IMR-90 (cell line): Measurements from ENCODE around the gene RASGRF1. TPM values are rescaled to one million over a fixed set of nuclear protein-coding genes. Genes with fewer than 3 reads are reported as not detected.

Experiments used
- ATAC-seq: fragments of 200-7000 bp; cut with Tn5 transposase; 2 replicates; pipeline ENCODE4 v1.9.1; 2020; ENCODE audit warnings: low read depth, mild to moderate bottlenecking, moderate library complexity
- BruUV-seq: library from RNA; stranded (reverse); fragments of 400-500 nt; replicated peaks from 2 replicates; lab custom pipeline; 2021; lab: Mats Ljungman, UMichigan
- CTCF ChIA-PET: fragments of 300-600 bp; formaldehyde crosslinking; extraction: SDS; loops from one replicate; lab custom pipeline; 2021; ENCODE audit warnings: antibody characterized with exemption; lab: Yijun Ruan, JAX
- POLR2A ChIA-PET: fragments of 300-600 bp; sonication (Branson Sonifier 250); formaldehyde crosslinking; loops from one replicate; lab custom pipeline; 2022; ENCODE audit warnings: antibody characterized with exemption; ENCODE audit not compliant: unreplicated experiment; lab: Charles Lee
- DNase-seq: peaks from one replicate; pipeline ENCODE4 v3.0.0; 2013
- H2AFZ ChIP-seq: replicated peaks from 2 replicates; pipeline ENCODE3; 2013; ENCODE audit warnings: low read length, mild to moderate bottlenecking; ENCODE audit not compliant: poor library complexity
- H2AK5ac ChIP-seq: 2 replicates; pipeline ENCODE4 v1.6.1; 2013; ENCODE audit warnings: low read depth, low read length, inconsistent platforms
- H2AK9ac ChIP-seq: replicated peaks from 2 replicates; pipeline ENCODE3; 2013; ENCODE audit warnings: mild to moderate bottlenecking, low read depth, low read length, moderate library complexity; ENCODE audit not compliant: poor library complexity
- H2BK120ac ChIP-seq: 2 replicates; pipeline ENCODE4 v1.6.1; 2013; ENCODE audit warnings: low read depth, low read length, inconsistent platforms
- H2BK15ac ChIP-seq: 3 replicates; pipeline ENCODE4 v1.6.1; 2013; ENCODE audit warnings: low read depth, low read length, inconsistent platforms
- H2BK20ac ChIP-seq: 2 replicates; pipeline ENCODE4 v1.6.1; 2013; ENCODE audit warnings: low read depth, mild to moderate bottlenecking, inconsistent platforms, low read length, moderate library complexity
- H2BK5ac ChIP-seq: 2 replicates; pipeline ENCODE4 v1.6.1; 2013; ENCODE audit warnings: mild to moderate bottlenecking, low read depth, low read length, inconsistent platforms; ENCODE audit not compliant: poor library complexity, severe bottlenecking
- H3K14ac ChIP-seq: replicated peaks from 2 replicates; pipeline ENCODE4 v1.6.1; 2013; ENCODE audit warnings: low read depth, low read length, inconsistent platforms
- H3K18ac ChIP-seq: 2 replicates; pipeline ENCODE4 v1.6.1; 2013; ENCODE audit warnings: low read depth, low read length, control low read depth
- H3K23ac ChIP-seq: 2 replicates; pipeline ENCODE4 v1.6.1; 2013; ENCODE audit warnings: low read depth, low read length, inconsistent platforms
- H3K27ac ChIP-seq: 2 replicates; pipeline ENCODE4 v1.5.1; 2013; ENCODE audit warnings: mild to moderate bottlenecking, control low read depth, low read length; ENCODE audit not compliant: insufficient read depth
- H3K27me3 ChIP-seq: 2 replicates; pipeline ENCODE4 v1.6.1; 2013; ENCODE audit warnings: low read length; ENCODE audit not compliant: control insufficient read depth, insufficient read depth
- H3K36me3 ChIP-seq: 2 replicates; pipeline ENCODE4 v1.6.1; 2013; ENCODE audit warnings: low read length, mixed read lengths; ENCODE audit not compliant: control insufficient read depth, insufficient read depth
- H3K4ac ChIP-seq: 2 replicates; pipeline ENCODE4 v1.6.1; 2013; ENCODE audit warnings: low read depth, low read length, inconsistent platforms
- H3K4me1 ChIP-seq: 2 replicates; pipeline ENCODE4 v1.6.1; 2013; ENCODE audit warnings: low read length, mixed read lengths; ENCODE audit not compliant: control insufficient read depth, insufficient read depth
- H3K4me2 ChIP-seq: 2 replicates; pipeline ENCODE4 v1.6.1; 2013; ENCODE audit warnings: low read depth, mild to moderate bottlenecking, control low read depth, low read length, moderate library complexity
- H3K4me3 ChIP-seq: 2 replicates; pipeline ENCODE4 v1.5.1; 2013; ENCODE audit warnings: low read depth, mild to moderate bottlenecking, control low read depth, low read length, moderate library complexity; ENCODE audit not compliant: insufficient read depth
- H3K56ac ChIP-seq: 2 replicates; pipeline ENCODE4 v1.6.1; 2013; ENCODE audit warnings: low read length, inconsistent platforms; ENCODE audit not compliant: insufficient read depth; ENCODE audit errors: extremely low read depth
- H3K79me1 ChIP-seq, 2 experiments: 2 replicates each; pipeline ENCODE4 v1.6.1; 2013; ENCODE audit warnings: low read length in 2 of 2, inconsistent platforms in 1 of 2, low read depth in 1 of 2
- H3K9ac ChIP-seq: 2 replicates; pipeline ENCODE4 v1.6.1; 2013; ENCODE audit warnings: low read depth, low read length, control low read depth
- H3K9me1 ChIP-seq: 2 replicates; pipeline ENCODE4 v1.6.1; 2013; ENCODE audit warnings: low read length, inconsistent platforms; ENCODE audit not compliant: insufficient read depth
- H3K9me3 ChIP-seq: 2 replicates; pipeline ENCODE4 v1.6.1; 2013; ENCODE audit warnings: low read length; ENCODE audit not compliant: control insufficient read depth, insufficient read depth
- H4K20me1 ChIP-seq: 2 replicates; pipeline ENCODE4 v1.6.1; 2013; ENCODE audit warnings: low read length, inconsistent platforms; ENCODE audit not compliant: insufficient read depth
- H4K5ac ChIP-seq: 2 replicates; pipeline ENCODE4 v1.6.1; 2013; ENCODE audit warnings: mild to moderate bottlenecking, low read depth, low read length, control low read depth
- H4K8ac ChIP-seq, 2 experiments: 2 replicates each; pipeline ENCODE4 v1.6.1; 2013; ENCODE audit warnings: low read depth in 2 of 2, low read length in 2 of 2, control low read depth in 1 of 2, inconsistent platforms in 1 of 2
- H4K91ac ChIP-seq: 2 replicates; pipeline ENCODE4 v1.6.1; 2013; ENCODE audit warnings: low read depth, low read length, inconsistent platforms; ENCODE audit not compliant: insufficient read depth
- BHLHE40 ChIP-seq: fragments of 150-350 bp; IDR thresholded peaks from 2 replicates; pipeline ENCODE4 v1.6.1; 2016; ENCODE audit warnings: mild to moderate bottlenecking, low read depth, low read length
- CEBPB ChIP-seq: IDR thresholded peaks from 2 replicates; pipeline ENCODE4 v1.6.1; 2012; ENCODE audit warnings: low read depth, low read length, improper control_type of control experiment
- CHD1 ChIP-seq: IDR thresholded peaks from 2 replicates; pipeline ENCODE4 v1.6.1; 2012; ENCODE audit warnings: low read depth, low read length, improper control_type of control experiment
- FOS ChIP-seq: fragments of 150-350 bp; IDR thresholded peaks from 2 replicates; pipeline ENCODE4 v1.6.1; 2016; ENCODE audit warnings: low read depth, low read length
- MAFK ChIP-seq: IDR thresholded peaks from 2 replicates; pipeline ENCODE4 v1.6.1; 2012; ENCODE audit warnings: low read depth, low read length, improper control_type of control experiment
- MXI1 ChIP-seq: IDR thresholded peaks from 2 replicates; pipeline ENCODE4 v1.6.1; 2012; ENCODE audit warnings: low read depth, mild to moderate bottlenecking, low read length, moderate library complexity, borderline replicate concordance
- RAD21 ChIP-seq: IDR thresholded peaks from 2 replicates; pipeline ENCODE4 v1.6.1; 2012; ENCODE audit warnings: low read length, improper control_type of control experiment
- RCOR1 ChIP-seq: IDR thresholded peaks from 2 replicates; pipeline ENCODE4 v1.6.1; 2012; ENCODE audit warnings: mild to moderate bottlenecking, low read length, improper control_type of control experiment; ENCODE audit not compliant: insufficient replicate concordance
- RFX5 ChIP-seq: IDR thresholded peaks from 2 replicates; pipeline ENCODE4 v1.8.0; 2012; ENCODE audit warnings: low read depth, mild to moderate bottlenecking, low read length, moderate library complexity
- SMC3 ChIP-seq: fragments of 150-350 bp; IDR thresholded peaks from 2 replicates; pipeline ENCODE4 v1.6.1; 2016; ENCODE audit warnings: low read depth, mild to moderate bottlenecking, antibody characterized with exemption, low read length, moderate library complexity
- WGBS, 2 experiments: methylation state at CpG; one replicate each; pipeline versions ENCODE4 v1.1.5 to v1.1.7; 2013; ENCODE audit warnings: missing lambda C conversion rate in 2 of 2; ENCODE audit not compliant: insufficient read length in 1 of 2; ENCODE audit errors: extremely low coverage in 2 of 2; 5-methylcytosine and 5-hydroxymethylcytosine counted together
- dilution Hi-C: fragments of 300-500 bp; cut with HindIII; formaldehyde crosslinking; loops from one replicate; pipeline ENCODE4 v1.14.3; 2018; ENCODE audit warnings: low sequenced_read_pairs; ENCODE audit not compliant: unreplicated experiment
- in situ Hi-C: fragments of 300-500 bp; cut with MboI; formaldehyde crosslinking; loops from 3 replicates; pipeline ENCODE4 v1.14.3; 2019; ENCODE audit warnings: low sequenced_read_pairs, inconsistent platforms, mixed read lengths
- intact Hi-C: fragments of 100-400 bp; cut with micrococcal nuclease; formaldehyde crosslinking; loops from 2 replicates; pipeline ENCODE4 v1.10.0; 2022
- polyA plus RNA-seq, 3 experiments: library from polyadenylated mRNA; depleted of rRNA; stranded (reverse); fragments of >200 nt; gene quantifications; 2 replicates each; pipeline ENCODE4 v1.2.3, GENCODE V29; 2012; ENCODE audit warnings: low replicate concordance in 1 of 3
- total RNA-seq: library from RNA; depleted of rRNA; stranded (reverse); fragments of >200 nt; gene quantifications from 2 replicates; pipeline ENCODE4 v1.2.3, GENCODE V29; 2012
- TF ChIP-seq, protein P1 (sequence below): fragments of 150-350 bp; IDR thresholded peaks from 2 replicates; pipeline ENCODE4 v1.6.1; 2017; ENCODE audit warnings: mild to moderate bottlenecking, antibody characterized with exemption, low read length, low read depth
- TF ChIP-seq, protein P2 (sequence below): conservative IDR thresholded peaks from 2 replicates; pipeline ENCODE4 v1.5.1; 2012; ENCODE audit warnings: mild to moderate bottlenecking, low read depth, low read length, improper control_type of control experiment
- TF ChIP-seq, protein P3 (sequence below): fragments of 150-350 bp; IDR thresholded peaks from 2 replicates; pipeline ENCODE4 v1.6.1; 2016; ENCODE audit warnings: low read depth, mild to moderate bottlenecking, low read length, moderate library complexity, borderline replicate concordance

Gene RASGRF1
- total and polyA plus RNA-seq, 2 of the 4 experiments (the other 2 are of a cell fraction) = under 0.01 to 0.15 TPM

- H3K27ac ChIP-seq = no peak overlapping the region
- 0 out of 2 replicates have a peak overlapping the region, but pooled peaks have one; percentile 13 for H2BK20ac ChIP-seq
- no peak overlapping the region for H3K9ac ChIP-seq
- peaks cover 14% of the 10 kb centered on the region for H3K9me1 ChIP-seq
- H3K4ac ChIP-seq = no peak overlapping the region
- no peak for DNase-seq
- H2AK5ac ChIP-seq = peak overlapping the region; percentile 22
- intact Hi-C loops = no loop called here
- no peak for ATAC-seq
- no peaks in the 10 kb centered on the region for H4K20me1 ChIP-seq
- no peaks in the 10 kb centered on the region for H3K9me3 ChIP-seq
- ChIA-PET POLR2A (no interaction called here), CTCF (no interaction called here)
- no peak overlapping the region for H2BK120ac ChIP-seq
- no peaks in the 10 kb centered on the region for H3K36me3 ChIP-seq
- H3K79me1 ChIP-seq = no peaks in the 10 kb centered on the region
- H2AFZ ChIP-seq = peak overlapping the region; percentile 61
- H3K18ac ChIP-seq = no peak overlapping the region
- H4K8ac ChIP-seq = no peak overlapping the region
- no peak overlapping the region for H3K4me3 ChIP-seq
- H3K4me2 ChIP-seq = no peak overlapping the region
- H3K4me1 ChIP-seq = peaks cover 6% of the 10 kb centered on the region
- H2BK15ac ChIP-seq = no peak overlapping the region
- dilution Hi-C loops = no loop called here
- no peak overlapping the region for H4K91ac ChIP-seq
- H3K27me3 ChIP-seq = no peaks in the 10 kb centered on the region; the same call in 1 of the 2 replicates
- no peak overlapping the region for H4K5ac ChIP-seq
- BruUV-seq = no TSS peak
- H3K23ac ChIP-seq = no peak overlapping the region
- H3K56ac ChIP-seq = no peak overlapping the region
- in situ Hi-C loops = no loop called here
- 65% methylated on average over 12 of the region's 22 CpGs; no CpG with 5 or more reads in 1 of the 2 experiments for WGBS, 2 experiments
- no peak overlapping the region for H3K14ac ChIP-seq
- H2BK5ac ChIP-seq = no peak overlapping the region
- peak overlapping the region; percentile 84 for H2AK9ac ChIP-seq
- no peak for TF ChIP-seq MAFK
- TF ChIP-seq, protein P1, sequence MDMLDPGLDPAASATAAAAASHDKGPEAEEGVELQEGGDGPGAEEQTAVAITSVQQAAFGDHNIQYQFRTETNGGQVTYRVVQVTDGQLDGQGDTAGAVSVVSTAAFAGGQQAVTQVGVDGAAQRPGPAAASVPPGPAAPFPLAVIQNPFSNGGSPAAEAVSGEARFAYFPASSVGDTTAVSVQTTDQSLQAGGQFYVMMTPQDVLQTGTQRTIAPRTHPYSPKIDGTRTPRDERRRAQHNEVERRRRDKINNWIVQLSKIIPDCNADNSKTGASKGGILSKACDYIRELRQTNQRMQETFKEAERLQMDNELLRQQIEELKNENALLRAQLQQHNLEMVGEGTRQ = no peak
- TF ChIP-seq BHLHE40 = no peak
- TF ChIP-seq CEBPB = no peak
- no peak for TF ChIP-seq RAD21
- no peak for TF ChIP-seq MXI1
- TF ChIP-seq, protein P2, sequence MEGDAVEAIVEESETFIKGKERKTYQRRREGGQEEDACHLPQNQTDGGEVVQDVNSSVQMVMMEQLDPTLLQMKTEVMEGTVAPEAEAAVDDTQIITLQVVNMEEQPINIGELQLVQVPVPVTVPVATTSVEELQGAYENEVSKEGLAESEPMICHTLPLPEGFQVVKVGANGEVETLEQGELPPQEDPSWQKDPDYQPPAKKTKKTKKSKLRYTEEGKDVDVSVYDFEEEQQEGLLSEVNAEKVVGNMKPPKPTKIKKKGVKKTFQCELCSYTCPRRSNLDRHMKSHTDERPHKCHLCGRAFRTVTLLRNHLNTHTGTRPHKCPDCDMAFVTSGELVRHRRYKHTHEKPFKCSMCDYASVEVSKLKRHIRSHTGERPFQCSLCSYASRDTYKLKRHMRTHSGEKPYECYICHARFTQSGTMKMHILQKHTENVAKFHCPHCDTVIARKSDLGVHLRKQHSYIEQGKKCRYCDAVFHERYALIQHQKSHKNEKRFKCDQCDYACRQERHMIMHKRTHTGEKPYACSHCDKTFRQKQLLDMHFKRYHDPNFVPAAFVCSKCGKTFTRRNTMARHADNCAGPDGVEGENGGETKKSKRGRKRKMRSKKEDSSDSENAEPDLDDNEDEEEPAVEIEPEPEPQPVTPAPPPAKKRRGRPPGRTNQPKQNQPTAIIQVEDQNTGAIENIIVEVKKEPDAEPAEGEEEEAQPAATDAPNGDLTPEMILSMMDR = no peak
- TF ChIP-seq, protein P3, sequence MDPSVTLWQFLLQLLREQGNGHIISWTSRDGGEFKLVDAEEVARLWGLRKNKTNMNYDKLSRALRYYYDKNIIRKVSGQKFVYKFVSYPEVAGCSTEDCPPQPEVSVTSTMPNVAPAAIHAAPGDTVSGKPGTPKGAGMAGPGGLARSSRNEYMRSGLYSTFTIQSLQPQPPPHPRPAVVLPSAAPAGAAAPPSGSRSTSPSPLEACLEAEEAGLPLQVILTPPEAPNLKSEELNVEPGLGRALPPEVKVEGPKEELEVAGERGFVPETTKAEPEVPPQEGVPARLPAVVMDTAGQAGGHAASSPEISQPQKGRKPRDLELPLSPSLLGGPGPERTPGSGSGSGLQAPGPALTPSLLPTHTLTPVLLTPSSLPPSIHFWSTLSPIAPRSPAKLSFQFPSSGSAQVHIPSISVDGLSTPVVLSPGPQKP = no peak
- no peak for TF ChIP-seq CHD1
- no peak for TF ChIP-seq RCOR1
- TF ChIP-seq SMC3 = no peak
- TF ChIP-seq RFX5 = no peak
- no peak for TF ChIP-seq FOS
Observed at GRCh38 chr15:78995921-78996893, 94.4 kb downstream of the RASGRF1 start.
